Activated CD4-positive, alpha-beta T cell treated with anti-CD3 and anti-CD28 coated beads, Interleukin-2, amount 50 U/mL, for 24 hours (primary cell): Measurements from ENCODE around the gene NUDT16L1.

Source experiments
- DNase-seq, 2 donors: peaks; one replicate each; pipeline ENCODE4 v3.0.0-alpha.2; 2020; ENCODE audit warnings: low read depth in 1 of 2, low spot score in 1 of 2

Gene NUDT16L1

GRCh38 chr16:4682084-4682591 lies 11.2 kb upstream of the NUDT16L1 start:
- DNase-seq, result no peak

- DNase-seq, result no peak
These were observed 10.6 kb upstream of the NUDT16L1 start for GRCh38 chr16:4682616-4683254.

- no peak for DNase-seq
These were observed 9.9 kb upstream of the NUDT16L1 start for GRCh38 chr16:4683255-4684057.

GRCh38 chr16:4684058-4684715 lies 9.2 kb upstream of the NUDT16L1 start:
- no peak for DNase-seq

- DNase-seq, result no peak
These were observed 8.6 kb upstream of the NUDT16L1 start for GRCh38 chr16:4684763-4685162.

GRCh38 chr16:4685292-4685691 lies 8.1 kb upstream of the NUDT16L1 start:
- no peak for DNase-seq

- no peak for DNase-seq
These were observed 7.4 kb upstream of the NUDT16L1 start for GRCh38 chr16:4685776-4686496.

GRCh38 chr16:4686497-4687210 lies 6.7 kb upstream of the NUDT16L1 start:
- DNase-seq, result no peak

GRCh38 chr16:4687416-4687815 lies 5.9 kb upstream of the NUDT16L1 start:
- no peak for DNase-seq

- no peak for DNase-seq
These were observed 5.3 kb upstream of the NUDT16L1 start for GRCh38 chr16:4687946-4688673.

GRCh38 chr16:4688674-4689045 lies 4.7 kb upstream of the NUDT16L1 start:
- no peak for DNase-seq

GRCh38 chr16:4689091-4689671 lies 4.2 kb upstream of the NUDT16L1 start:
- DNase-seq, result no peak

GRCh38 chr16:4689864-4690704 lies 3.3 kb upstream of the NUDT16L1 start:
- no peak for DNase-seq

GRCh38 chr16:4690946-4691665 lies 2.3 kb upstream of the NUDT16L1 start:
- DNase-seq, result no peak

- DNase-seq, result no peak
These were observed 1.5 kb upstream of the NUDT16L1 start for GRCh38 chr16:4691666-4692412.

GRCh38 chr16:4692460-4693295 lies 684 bp upstream of the NUDT16L1 start:
- DNase-seq, result peak in 1 of 2 donors; percentile 20
